ENCODE results near the gene NXPH1. TPM values are rescaled to one million over a fixed set of nuclear protein-coding genes. Genes with fewer than 3 reads are reported as not detected.

The NXPH1 gene
- total and polyA plus RNA-seq, 8 donors = 0.11 TPM; not detected in 7

DNA sequence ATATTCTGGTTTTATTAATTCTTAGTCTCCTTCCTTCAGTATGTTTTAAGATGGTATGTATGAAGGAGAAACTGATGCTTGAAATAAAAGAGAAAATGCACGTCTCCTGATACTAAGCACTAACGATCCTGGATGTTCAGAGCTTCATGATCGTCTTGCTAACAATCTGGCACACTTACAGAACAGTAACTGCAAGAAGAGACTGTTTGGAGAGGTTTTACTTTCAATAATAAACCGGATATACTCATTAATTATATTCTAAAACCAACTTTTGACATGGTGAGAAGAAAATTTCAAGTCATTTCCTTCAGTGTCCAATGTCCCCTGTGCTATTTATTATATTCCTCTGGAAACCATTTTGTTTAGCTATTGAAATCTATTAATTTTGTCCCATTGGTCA, 251.0 kb downstream of the NXPH1 start:
- no peaks in the 10 kb centered on the region for H3K27me3 ChIP-seq
- DNase-seq (no peak), ATAC-seq (no peak)
- no peaks in the 10 kb centered on the region for H3K36me3 ChIP-seq
- no peak overlapping the region for H3K4me3 ChIP-seq
- no peak overlapping the region for H3K27ac ChIP-seq
- no peaks in the 10 kb centered on the region for H3K9me3 ChIP-seq
- TF ChIP-seq, protein P1, sequence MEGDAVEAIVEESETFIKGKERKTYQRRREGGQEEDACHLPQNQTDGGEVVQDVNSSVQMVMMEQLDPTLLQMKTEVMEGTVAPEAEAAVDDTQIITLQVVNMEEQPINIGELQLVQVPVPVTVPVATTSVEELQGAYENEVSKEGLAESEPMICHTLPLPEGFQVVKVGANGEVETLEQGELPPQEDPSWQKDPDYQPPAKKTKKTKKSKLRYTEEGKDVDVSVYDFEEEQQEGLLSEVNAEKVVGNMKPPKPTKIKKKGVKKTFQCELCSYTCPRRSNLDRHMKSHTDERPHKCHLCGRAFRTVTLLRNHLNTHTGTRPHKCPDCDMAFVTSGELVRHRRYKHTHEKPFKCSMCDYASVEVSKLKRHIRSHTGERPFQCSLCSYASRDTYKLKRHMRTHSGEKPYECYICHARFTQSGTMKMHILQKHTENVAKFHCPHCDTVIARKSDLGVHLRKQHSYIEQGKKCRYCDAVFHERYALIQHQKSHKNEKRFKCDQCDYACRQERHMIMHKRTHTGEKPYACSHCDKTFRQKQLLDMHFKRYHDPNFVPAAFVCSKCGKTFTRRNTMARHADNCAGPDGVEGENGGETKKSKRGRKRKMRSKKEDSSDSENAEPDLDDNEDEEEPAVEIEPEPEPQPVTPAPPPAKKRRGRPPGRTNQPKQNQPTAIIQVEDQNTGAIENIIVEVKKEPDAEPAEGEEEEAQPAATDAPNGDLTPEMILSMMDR (IDR thresholded peaks at IDR 0.05) = no peak
- H3K4me1 ChIP-seq = no peaks in the 10 kb centered on the region
- intact Hi-C loops (cut with DNase I) = no loop called here

DNA sequence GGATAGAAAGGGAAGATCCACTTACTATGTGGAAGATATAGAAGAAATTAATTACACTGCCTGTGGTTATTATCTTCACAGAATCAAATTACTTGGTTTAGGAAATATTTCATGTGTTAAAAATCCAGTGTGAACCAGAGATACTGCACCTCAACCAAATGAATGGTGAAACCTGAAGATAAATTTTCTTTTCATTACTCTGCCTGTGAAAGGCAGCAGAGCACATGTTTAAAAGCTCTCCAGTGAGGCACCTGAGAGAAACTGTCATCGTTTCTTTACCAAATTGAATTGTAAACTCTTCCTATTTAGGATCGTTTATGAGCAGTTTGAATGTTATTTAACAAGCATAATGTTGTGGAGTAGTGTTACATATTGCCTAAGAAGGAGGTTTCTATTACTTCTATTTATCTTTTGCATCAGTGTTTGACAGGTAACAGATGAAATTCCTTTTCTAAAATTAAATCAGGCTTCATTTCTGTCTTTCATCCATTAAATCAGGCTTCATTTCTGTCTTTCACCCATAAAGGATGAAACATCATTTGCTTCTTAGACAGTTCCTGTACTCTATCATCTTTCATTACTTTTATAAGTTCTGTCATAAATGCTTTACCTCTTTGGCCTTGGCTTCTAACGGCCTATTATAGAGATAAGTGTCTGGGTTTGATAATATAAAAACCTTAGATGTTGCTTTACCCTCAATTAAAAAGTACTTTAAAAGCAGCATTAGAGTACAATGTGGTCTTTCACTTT, 266.6 kb downstream of the NXPH1 start:
- H3K4me3 ChIP-seq = no peak overlapping the region
- H3K9me3 ChIP-seq = no peaks in the 10 kb centered on the region
- TF ChIP-seq, protein P1 (IDR thresholded peaks at IDR 0.05) = no peak
- H3K27me3 ChIP-seq = no peaks in the 10 kb centered on the region
- no peaks in the 10 kb centered on the region for H3K36me3 ChIP-seq
- no peak for ATAC-seq
- no peak overlapping the region for H3K27ac ChIP-seq
- intact Hi-C loops (cut with DNase I) = no loop called here
- DNase-seq = no peak
- no peaks in the 10 kb centered on the region for H3K4me1 ChIP-seq

DNA sequence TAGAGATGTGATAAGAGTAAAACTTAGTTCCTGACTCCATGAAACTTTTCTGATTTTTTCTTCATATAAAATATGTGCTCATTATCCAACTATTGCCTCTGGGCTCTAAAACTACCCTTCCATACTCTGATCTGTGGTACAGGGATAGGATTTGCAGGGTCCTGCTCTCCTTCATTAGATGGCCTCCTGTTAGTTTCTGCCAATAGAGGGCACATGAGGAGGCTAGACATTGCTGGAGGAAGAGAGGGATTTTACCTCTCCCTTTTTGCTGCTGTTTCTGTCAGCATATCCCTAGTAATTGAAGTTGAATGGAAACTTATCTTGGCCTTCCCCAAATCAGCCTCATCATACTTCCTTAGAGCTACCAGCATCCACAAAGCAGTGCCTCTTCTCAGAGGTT, 269.4 kb downstream of the NXPH1 start:
- no peaks in the 10 kb centered on the region for H3K4me1 ChIP-seq
- no peaks in the 10 kb centered on the region for H3K27me3 ChIP-seq
- H3K9me3 ChIP-seq = no peaks in the 10 kb centered on the region
- intact Hi-C loops (cut with DNase I) = no loop called here
- TF ChIP-seq, protein P1 (IDR thresholded peaks at IDR 0.05) = no peak
- no peak overlapping the region for H3K4me3 ChIP-seq
- DNase-seq = no peak
- no peak for ATAC-seq
- no peaks in the 10 kb centered on the region for H3K36me3 ChIP-seq
- H3K27ac ChIP-seq = no peak overlapping the region

DNA sequence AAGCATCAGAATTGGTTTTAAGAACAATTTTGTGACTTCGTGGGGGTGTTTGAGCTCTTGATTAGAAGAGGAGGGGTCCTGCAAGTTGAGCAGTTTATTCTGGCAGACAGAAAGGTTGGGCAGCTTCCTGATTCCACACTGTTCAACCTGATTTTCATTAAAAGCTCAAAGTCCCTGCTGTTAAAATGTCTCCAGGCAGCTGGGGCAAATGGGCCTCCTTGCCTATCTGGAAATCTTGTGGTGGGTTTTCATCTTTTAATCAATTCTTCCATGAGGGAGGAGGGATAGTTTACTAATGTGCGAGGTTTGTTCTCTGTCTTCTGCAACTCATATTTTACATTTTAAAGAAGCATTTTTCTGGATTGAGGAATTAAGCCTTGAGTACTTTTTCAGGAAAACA, 276.7 kb downstream of the NXPH1 start:
- ATAC-seq (no peak), DNase-seq (no peak)
- H3K4me1 ChIP-seq = no peaks in the 10 kb centered on the region
- intact Hi-C loops (cut with DNase I) = no loop called here
- H3K4me3 ChIP-seq = no peak overlapping the region
- H3K36me3 ChIP-seq = no peaks in the 10 kb centered on the region
- peaks cover 0 to 4% of the 10 kb centered on the region in 2 donors for H3K9me3 ChIP-seq
- H3K27ac ChIP-seq = no peak overlapping the region
- H3K27me3 ChIP-seq = no peaks in the 10 kb centered on the region
- TF ChIP-seq, protein P1 (IDR thresholded peaks at IDR 0.05) = no peak

DNA sequence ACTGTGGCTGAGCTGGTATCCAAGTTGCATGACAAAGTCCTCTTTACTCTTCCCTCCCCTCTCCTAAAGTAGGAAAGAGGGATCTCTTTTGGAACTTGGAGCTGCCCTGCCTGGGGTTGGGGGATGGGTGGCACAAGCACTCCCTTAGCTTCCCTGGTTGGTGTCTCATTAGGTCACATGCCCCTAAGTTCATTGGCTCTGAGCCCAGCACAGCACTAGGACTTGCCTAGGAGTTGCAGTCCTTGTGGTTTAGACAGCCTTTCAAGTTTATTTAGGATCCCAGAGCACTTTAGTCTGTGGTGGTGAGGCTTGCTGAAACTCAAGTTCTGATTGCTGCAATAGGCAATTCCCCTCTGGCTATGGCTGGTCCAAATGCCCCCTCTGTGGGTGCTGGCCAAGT, 281.4 kb downstream of the NXPH1 start:
- Histone ChIP-seq H3K27me3 (no peaks in the 10 kb centered on the region), H3K4me1 (no peaks in the 10 kb centered on the region), H3K4me3 (no peak overlapping the region), H3K27ac (no peak overlapping the region), H3K9me3 (peaks cover 0 to 4% of the 10 kb centered on the region in 2 donors), H3K36me3 (no peaks in the 10 kb centered on the region)
- intact Hi-C loops (cut with DNase I) = no loop called here
- TF ChIP-seq, protein P1 (IDR thresholded peaks at IDR 0.05) = no peak
- ATAC-seq = peak; percentile 22
- no peak for DNase-seq

All from left lung (tissue), 10 donors.